VCaP (cell line): ENCODE data around the gene ADTRP.
A peak's percentile ranks its signal among the peaks of the same experiment; 100 is the strongest.

Experiments used
- H3K27ac ChIP-seq: fragments of 450-650 bp; 2 replicates; pipeline ENCODE4 v1.5.1; 2017
- TF ChIP-seq, protein P1 (sequence below): fragments of 450-650 bp; conservative IDR thresholded peaks from 2 replicates; pipeline ENCODE4 v1.5.1; 2017; ENCODE audit warnings: mild to moderate bottlenecking, moderate library complexity

Gene ADTRP

GRCh38 chr6:11762794-11763459, 15.7 kb downstream of the ADTRP start:
- TF ChIP-seq, protein P1, sequence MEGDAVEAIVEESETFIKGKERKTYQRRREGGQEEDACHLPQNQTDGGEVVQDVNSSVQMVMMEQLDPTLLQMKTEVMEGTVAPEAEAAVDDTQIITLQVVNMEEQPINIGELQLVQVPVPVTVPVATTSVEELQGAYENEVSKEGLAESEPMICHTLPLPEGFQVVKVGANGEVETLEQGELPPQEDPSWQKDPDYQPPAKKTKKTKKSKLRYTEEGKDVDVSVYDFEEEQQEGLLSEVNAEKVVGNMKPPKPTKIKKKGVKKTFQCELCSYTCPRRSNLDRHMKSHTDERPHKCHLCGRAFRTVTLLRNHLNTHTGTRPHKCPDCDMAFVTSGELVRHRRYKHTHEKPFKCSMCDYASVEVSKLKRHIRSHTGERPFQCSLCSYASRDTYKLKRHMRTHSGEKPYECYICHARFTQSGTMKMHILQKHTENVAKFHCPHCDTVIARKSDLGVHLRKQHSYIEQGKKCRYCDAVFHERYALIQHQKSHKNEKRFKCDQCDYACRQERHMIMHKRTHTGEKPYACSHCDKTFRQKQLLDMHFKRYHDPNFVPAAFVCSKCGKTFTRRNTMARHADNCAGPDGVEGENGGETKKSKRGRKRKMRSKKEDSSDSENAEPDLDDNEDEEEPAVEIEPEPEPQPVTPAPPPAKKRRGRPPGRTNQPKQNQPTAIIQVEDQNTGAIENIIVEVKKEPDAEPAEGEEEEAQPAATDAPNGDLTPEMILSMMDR = no peak
- peak overlapping the region; percentile 69 for H3K27ac ChIP-seq

DNA sequence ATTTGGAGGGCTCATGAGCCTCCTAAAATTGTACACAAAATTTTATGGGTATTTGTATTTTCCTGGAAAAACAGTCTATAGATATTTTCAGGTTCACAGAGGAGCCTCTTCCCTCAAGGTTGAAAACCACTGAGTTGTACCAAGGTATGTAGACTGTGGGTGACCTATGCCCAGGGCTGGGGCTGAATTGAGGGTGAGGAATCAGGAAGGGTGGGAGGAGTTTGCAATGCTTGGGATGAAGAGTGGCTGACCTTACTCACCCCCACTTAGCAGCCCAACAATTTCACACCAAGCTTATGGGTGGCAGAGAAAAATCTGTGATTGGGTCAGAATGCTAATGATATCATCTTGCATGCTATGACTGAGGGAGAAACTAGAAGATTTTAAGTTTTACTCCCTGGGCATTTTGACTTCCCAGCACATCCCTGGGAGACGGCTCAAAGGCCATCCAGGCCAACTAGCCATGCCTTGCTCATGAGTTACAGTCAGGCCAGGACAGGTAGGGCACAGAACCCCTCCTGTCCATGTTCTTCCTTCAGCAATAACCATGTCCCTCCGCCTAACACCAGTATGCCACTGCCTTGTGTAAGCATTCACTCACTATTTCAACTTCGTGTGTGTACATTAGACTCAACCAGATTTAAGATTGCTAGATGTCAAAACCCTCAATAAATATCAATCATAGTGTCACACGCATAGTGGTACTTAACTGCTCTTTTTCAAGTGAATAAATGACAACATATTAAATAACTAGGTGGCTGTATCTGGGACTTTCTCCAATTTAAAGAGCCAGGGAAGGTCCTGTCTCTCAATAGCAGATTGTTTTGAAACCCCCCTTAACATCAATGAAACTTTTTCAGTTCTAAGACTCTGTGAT, 16.6 kb downstream of the ADTRP start:
- TF ChIP-seq, protein P1 = no peak
- peak overlapping the region; percentile 69 for H3K27ac ChIP-seq

DNA sequence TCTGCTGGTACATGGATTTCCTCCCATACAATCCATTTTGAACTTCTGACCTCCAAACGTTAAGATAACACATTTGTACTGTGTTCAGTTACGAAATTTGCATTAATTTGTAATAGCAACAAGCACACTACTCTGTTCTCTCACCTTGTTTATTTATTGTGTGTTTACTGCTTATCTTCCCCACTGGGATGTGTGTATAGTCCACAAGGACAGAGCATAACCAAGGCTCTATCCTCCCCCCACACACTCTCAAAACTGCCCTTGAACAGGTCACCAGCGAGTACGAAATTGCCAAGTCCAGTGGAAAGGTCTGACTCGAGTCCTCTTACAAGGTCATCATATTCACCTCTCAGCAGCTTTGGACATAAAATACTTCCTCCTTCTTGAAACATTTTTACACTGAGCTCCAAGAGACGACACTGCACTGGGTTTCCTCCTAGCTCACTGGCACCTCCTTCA, 18.6 kb downstream of the ADTRP start:
- TF ChIP-seq, protein P1 = no peak
- H3K27ac ChIP-seq = no peak overlapping the region

GRCh38 chr6:11758878-11759277, 19.7 kb downstream of the ADTRP start:
- TF ChIP-seq, protein P1 = no peak

GRCh38 chr6:11756726-11757125, 21.9 kb downstream of the ADTRP start:
- TF ChIP-seq, protein P1 = no peak
- H3K27ac ChIP-seq = no peak overlapping the region

More at GRCh38 chr6:11758878-11759277, 19.7 kb downstream of the ADTRP start:
- H3K27ac ChIP-seq = no peak overlapping the region

- TF ChIP-seq, protein P1 = no peak
- H3K27ac ChIP-seq = no peak overlapping the region
Observed at GRCh38 chr6:11756292-11756691, 22.3 kb downstream of the ADTRP start.

DNA sequence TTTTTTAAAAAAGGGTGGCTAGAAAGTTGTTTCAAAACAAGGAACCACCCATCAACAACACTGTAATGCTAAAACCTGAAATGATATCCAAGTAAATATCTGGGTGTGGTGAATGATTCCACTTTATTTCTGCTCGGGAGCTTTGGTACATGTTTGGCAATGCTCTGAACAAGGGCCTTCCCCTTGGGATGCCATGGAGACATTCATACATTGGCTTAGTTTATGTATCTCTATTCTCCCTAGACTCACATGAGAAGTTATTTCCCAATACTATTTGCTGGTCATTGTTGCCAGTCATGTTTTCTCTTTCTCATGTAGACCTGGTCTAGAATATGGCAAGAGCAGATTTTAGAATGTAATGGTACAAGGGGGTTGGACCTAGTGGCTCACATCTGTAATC, 22.9 kb downstream of the ADTRP start:
- no peak overlapping the region for H3K27ac ChIP-seq
- TF ChIP-seq, protein P1 = no peak
